Cortex of kidney (tissue), 1 donor: ENCODE measurements around the gene RBKS.
"Not testable (repeated sequence)": the region's sequence is repeated elsewhere in the genome, so short reads cannot be mapped to it uniquely, and the experiment has no call there.

Source experiments
- DNase-seq: peaks from one replicate; lab custom pipeline; 2025; lab: John Stamatoyannopoulos, UW

The RBKS gene

GRCh38 chr2:27798948-27799645 lies 91.1 kb downstream of the RBKS start:
- no peak for DNase-seq

- DNase-seq, result no peak
Measured at GRCh38 chr2:27798486-27798885, 91.7 kb downstream of the RBKS start.

GRCh38 chr2:27797841-27798240 lies 92.3 kb downstream of the RBKS start:
- DNase-seq, result no peak

GRCh38 chr2:27796791-27797765 lies 93.1 kb downstream of the RBKS start:
- DNase-seq, result no peak

GRCh38 chr2:27795868-27796277 lies 94.3 kb downstream of the RBKS start:
- no peak for DNase-seq

- no peak for DNase-seq
Measured at GRCh38 chr2:27795093-27795834, 94.9 kb downstream of the RBKS start.

GRCh38 chr2:27792759-27793158 lies 97.4 kb downstream of the RBKS start:
- no peak for DNase-seq

- DNase-seq, result no peak
Measured at GRCh38 chr2:27790796-27791195, 99.4 kb downstream of the RBKS start.

GRCh38 chr2:27782701-27783100 lies 107.5 kb downstream of the RBKS start:
- DNase-seq, result no peak

- DNase-seq, result no peak
Measured at GRCh38 chr2:27781496-27781895, 108.7 kb downstream of the RBKS start.

- DNase-seq, result no peak
Measured at GRCh38 chr2:27779417-27780055, 110.7 kb downstream of the RBKS start.

GRCh38 chr2:27776696-27777095 lies 113.5 kb downstream of the RBKS start:
- no peak for DNase-seq

GRCh38 chr2:27776097-27776496 lies 114.1 kb downstream of the RBKS start:
- DNase-seq, result no peak

- DNase-seq, result no peak
Measured at GRCh38 chr2:27773959-27774358, 116.2 kb downstream of the RBKS start.

- DNase-seq, result no peak
Measured at GRCh38 chr2:27772804-27773203, 117.4 kb downstream of the RBKS start.

- DNase-seq, result peak; percentile 45
Measured at GRCh38 chr2:27771548-27772335, 118.4 kb downstream of the RBKS start, which contains the start of gene MRPL33. TSS of gene MRPL33 (plus strand) at chr2:27771719. CDS start at chr2:27771778, 59 bp downstream.

- no peak for DNase-seq
Measured at GRCh38 chr2:27771202-27771547, 119.0 kb downstream of the RBKS start.

GRCh38 chr2:27766287-27766661 lies 123.9 kb downstream of the RBKS start:
- no peak for DNase-seq

- DNase-seq, result no peak
Measured at GRCh38 chr2:27765621-27766286, 124.4 kb downstream of the RBKS start.

- DNase-seq, result not testable (repeated sequence)
Measured at GRCh38 chr2:27764526-27764925, 125.7 kb downstream of the RBKS start.

- DNase-seq, result no peak
Measured at GRCh38 chr2:27763907-27764267, 126.3 kb downstream of the RBKS start.
